Nephron progenitor cell (in vitro differentiated cells): ENCODE results near the gene ARHGAP26.

Source experiments
- DNase-seq: peaks from one replicate; pipeline ENCODE4 v3.0.0; 2021
- H3K27ac Mint-ChIP-seq: 2 replicates; pipeline ENCODE4 v1.8.0; 2021; ENCODE audit warnings: mild to moderate bottlenecking, moderate library complexity, mixed read lengths
- H3K27me3 Mint-ChIP-seq: 2 replicates; pipeline ENCODE4 v1.8.0; 2021; ENCODE audit warnings: mild to moderate bottlenecking, low read depth, mixed read lengths; ENCODE audit not compliant: poor library complexity
- H3K36me3 Mint-ChIP-seq: 2 replicates; pipeline ENCODE4 v1.8.0; 2021; ENCODE audit warnings: low read depth, mixed read lengths
- H3K4me1 Mint-ChIP-seq: 2 replicates; pipeline ENCODE4 v1.8.0; 2021; ENCODE audit warnings: mixed read lengths
- H3K4me3 Mint-ChIP-seq: 2 replicates; pipeline ENCODE4 v1.8.0; 2021; ENCODE audit warnings: mild to moderate bottlenecking, moderate library complexity, mixed read lengths
- H3K9me3 Mint-ChIP-seq: 2 replicates; pipeline ENCODE4 v1.8.0; 2021; ENCODE audit warnings: mild to moderate bottlenecking, moderate library complexity, mixed read lengths
- TF ChIP-seq, protein P1 (sequence below): fragments of 200-600 bp; sonication (generic); IDR thresholded peaks from 2 replicates; pipeline ENCODE4 v1.5.0; 2021; ENCODE audit warnings: antibody characterized with exemption

The ARHGAP26 gene

DNA sequence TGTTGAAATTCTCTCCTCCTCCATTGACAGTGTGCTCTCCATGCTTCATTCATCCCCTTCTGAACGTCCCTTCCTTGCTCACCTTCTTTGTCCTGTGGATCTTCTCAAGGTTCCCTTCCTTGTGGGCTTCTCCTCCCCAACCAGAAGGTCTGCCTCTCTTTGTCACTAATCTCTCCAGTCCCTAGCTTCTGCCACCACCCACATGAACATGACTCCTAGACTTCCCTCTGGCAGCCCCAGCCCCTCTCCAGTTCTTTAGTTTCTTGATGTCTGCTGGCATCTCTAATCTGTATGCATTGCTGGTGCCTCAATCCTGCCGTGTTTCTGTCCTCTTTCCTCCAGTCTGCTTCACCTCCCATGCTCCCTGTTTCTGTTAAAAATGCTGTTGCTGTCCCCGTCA, 79.3 kb downstream of the ARHGAP26 start:
- H3K36me3 Mint-ChIP-seq = no peaks in the 10 kb centered on the region
- H3K4me3 Mint-ChIP-seq = no peak overlapping the region
- DNase-seq = no peak
- peaks cover 20% of the 10 kb centered on the region for H3K27me3 Mint-ChIP-seq
- TF ChIP-seq, protein P1, sequence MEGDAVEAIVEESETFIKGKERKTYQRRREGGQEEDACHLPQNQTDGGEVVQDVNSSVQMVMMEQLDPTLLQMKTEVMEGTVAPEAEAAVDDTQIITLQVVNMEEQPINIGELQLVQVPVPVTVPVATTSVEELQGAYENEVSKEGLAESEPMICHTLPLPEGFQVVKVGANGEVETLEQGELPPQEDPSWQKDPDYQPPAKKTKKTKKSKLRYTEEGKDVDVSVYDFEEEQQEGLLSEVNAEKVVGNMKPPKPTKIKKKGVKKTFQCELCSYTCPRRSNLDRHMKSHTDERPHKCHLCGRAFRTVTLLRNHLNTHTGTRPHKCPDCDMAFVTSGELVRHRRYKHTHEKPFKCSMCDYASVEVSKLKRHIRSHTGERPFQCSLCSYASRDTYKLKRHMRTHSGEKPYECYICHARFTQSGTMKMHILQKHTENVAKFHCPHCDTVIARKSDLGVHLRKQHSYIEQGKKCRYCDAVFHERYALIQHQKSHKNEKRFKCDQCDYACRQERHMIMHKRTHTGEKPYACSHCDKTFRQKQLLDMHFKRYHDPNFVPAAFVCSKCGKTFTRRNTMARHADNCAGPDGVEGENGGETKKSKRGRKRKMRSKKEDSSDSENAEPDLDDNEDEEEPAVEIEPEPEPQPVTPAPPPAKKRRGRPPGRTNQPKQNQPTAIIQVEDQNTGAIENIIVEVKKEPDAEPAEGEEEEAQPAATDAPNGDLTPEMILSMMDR = no peak
- H3K27ac Mint-ChIP-seq = no peak overlapping the region
- peaks cover 25% of the 10 kb centered on the region for H3K4me1 Mint-ChIP-seq
- H3K9me3 Mint-ChIP-seq = no peaks in the 10 kb centered on the region

DNA sequence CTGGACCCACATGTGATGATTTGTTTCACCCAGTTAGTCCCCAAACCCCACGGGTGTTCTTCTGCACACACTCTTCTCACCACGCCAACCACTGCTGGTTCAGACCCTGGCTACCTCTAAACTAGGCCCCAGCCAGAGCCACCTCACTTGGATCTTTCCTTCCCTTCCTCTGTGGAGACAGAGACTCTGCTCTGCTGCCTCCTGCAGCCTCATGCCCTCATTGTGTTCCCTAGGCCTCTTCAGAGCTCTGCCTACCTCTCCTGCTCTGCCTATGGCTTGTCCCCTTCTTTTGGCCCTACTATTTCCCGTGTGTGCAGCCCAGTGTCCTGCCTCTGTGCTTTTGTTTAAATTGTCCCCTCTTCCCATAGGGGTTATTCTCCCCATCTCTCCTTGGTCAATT, 79.7 kb downstream of the ARHGAP26 start:
- Mint-ChIP-seq H3K4me3 (no peak overlapping the region), H3K27ac (no peak overlapping the region), H3K9me3 (no peaks in the 10 kb centered on the region), H3K4me1 (peaks cover 25% of the 10 kb centered on the region), H3K27me3 (peaks cover 20% of the 10 kb centered on the region), H3K36me3 (no peaks in the 10 kb centered on the region)
- TF ChIP-seq, protein P1 = no peak
- no peak for DNase-seq

DNA sequence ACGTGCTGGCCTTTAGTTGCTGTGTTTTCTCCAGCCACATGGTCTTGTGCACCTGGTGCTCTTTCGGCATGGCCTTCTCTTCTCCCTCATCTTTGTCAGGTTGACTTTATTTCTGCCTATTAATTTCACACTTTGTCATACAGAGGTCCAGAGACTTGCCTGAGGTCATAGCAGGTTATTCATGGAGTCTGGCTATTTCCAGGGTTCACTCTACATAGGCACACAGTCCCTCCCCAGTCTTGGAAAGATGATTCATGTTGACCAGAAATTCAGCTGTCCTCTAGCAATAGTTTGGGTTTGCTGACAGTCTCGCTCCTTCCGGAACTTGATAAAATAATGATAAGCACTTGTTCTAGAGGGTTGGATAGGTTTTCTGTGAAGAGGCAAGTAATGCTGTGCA, 81.6 kb downstream of the ARHGAP26 start:
- DNase-seq = no peak
- Mint-ChIP-seq H3K4me1 (peaks cover 25% of the 10 kb centered on the region), H3K27ac (peak overlapping the region; percentile 13), H3K36me3 (no peaks in the 10 kb centered on the region), H3K9me3 (no peaks in the 10 kb centered on the region), H3K27me3 (peaks cover 17% of the 10 kb centered on the region), H3K4me3 (no peak overlapping the region)
- TF ChIP-seq, protein P1 = no peak

DNA sequence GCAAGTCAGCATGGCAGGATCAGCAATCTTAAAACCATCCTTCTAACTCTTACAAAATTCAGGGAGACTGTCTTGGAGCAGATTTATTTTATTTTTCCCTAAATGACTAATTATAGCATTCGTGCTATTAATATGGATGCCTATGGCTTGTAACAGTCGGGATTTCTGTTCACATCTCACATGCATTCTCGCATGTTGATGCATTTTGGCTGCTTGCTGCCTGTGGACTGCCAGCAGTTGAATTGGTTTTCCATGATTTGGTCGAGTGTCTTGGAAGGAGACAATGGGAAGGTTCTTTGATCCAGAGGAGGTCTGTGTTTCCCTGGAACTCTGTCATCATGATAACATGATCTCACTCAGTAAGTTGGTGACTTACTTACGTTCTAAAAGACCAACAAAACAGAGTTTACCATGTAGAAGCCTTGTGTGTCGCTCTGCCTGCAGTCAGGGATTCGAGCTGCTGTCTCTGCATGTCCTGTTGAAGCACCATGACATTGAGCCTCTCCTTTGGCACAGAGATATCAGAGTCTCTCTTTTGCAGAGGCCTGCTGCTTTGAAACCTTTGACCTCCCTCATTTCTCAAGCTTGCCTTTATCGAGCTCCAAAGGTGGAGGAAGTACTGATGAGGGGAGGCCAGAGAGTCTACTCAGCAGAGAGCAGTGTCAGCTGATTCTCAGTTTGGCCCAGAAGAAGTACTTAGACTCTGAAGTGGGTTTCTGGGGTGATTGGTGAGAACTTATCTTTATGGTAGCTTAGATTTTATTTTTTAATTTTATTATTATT, 82.4 kb downstream of the ARHGAP26 start:
- Mint-ChIP-seq H3K9me3 (no peaks in the 10 kb centered on the region), H3K27ac (no peak overlapping the region), H3K36me3 (no peaks in the 10 kb centered on the region), H3K4me3 (no peak overlapping the region), H3K27me3 (peaks cover 15% of the 10 kb centered on the region), H3K4me1 (peaks cover 27% of the 10 kb centered on the region)
- DNase-seq = no peak
- TF ChIP-seq, protein P1 = no peak

DNA sequence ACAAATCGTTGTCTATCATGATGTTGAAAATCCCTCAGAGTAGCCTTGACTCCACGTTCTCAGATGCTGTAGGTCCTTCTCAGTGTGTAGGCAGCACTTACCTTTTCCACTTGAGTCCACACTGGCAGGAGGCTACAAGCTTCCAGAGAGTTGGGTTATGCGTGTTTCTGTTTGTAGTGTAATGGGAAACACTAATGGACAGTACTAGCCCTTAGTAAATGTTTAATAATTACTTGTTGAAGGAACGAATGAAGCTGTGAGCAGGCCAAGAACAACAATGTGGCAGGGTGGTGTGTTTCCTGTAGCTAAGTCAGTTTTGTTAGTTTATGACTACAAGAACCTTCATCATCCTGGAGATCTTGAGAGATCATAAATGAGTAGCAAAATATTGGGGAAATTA, 83.5 kb downstream of the ARHGAP26 start:
- Mint-ChIP-seq H3K36me3 (no peaks in the 10 kb centered on the region), H3K27me3 (peaks cover 11% of the 10 kb centered on the region)

More for the DNA sequence above, 83.5 kb downstream of the ARHGAP26 start:
- Mint-ChIP-seq H3K4me3 (no peak overlapping the region), H3K27ac (no peak overlapping the region), H3K9me3 (no peaks in the 10 kb centered on the region), H3K4me1 (peaks cover 27% of the 10 kb centered on the region)
- no peak for DNase-seq
- TF ChIP-seq, protein P1 = no peak
